NCI-H510A (cell line): ENCODE results near the gene PXMP4.
A peak's percentile ranks its signal among the peaks of the same experiment; 100 is the strongest.
"Not testable (repeated sequence)": the region's sequence is repeated elsewhere in the genome, so short reads cannot be mapped to it uniquely, and the experiment has no call there.

Experiments used
- DNase-seq: peaks from one replicate; lab custom pipeline; 2025; lab: John Stamatoyannopoulos, UW

The PXMP4 gene, protein sequence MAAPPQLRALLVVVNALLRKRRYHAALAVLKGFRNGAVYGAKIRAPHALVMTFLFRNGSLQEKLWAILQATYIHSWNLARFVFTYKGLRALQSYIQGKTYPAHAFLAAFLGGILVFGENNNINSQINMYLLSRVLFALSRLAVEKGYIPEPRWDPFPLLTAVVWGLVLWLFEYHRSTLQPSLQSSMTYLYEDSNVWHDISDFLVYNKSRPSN

DNA sequence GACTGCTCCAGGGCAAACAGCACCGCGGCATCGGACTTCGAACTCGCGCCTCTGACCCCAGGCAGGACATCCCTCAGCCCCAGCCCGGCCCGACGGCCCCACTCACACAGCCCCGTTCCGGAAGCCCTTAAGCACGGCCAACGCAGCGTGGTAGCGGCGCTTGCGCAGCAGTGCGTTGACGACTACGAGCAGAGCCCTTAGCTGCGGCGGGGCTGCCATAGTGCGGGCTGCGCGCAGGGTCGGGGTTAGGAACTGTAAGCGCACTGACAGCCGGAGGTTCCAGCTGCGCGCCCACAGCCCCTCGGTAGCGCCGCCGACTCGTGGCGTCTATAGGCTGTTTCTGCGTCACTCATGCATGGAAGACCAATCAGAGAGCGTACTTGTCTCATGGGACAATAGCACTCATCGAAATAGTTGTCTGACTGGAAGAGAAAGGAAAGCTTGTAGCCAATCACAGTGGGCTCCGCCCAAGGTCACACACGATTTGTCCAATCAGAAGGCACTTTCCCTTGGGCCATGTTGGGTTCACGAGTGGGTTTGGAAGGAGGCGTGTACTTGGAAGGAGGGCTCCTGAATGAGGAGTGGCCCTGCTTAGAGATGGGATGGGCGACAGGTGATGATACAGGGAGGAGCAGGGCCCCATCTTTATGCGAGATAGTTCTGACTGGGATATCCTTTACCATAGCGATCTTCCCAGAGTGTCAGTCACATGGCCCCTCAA, at the start of gene PXMP4:
Gene PXMP4, minus strand, starts transcription at position 322 of the 721 bp plus-strand sequence. Its CDS starts 103 bp downstream, at position 219.
- peak; percentile 95 for DNase-seq

DNA sequence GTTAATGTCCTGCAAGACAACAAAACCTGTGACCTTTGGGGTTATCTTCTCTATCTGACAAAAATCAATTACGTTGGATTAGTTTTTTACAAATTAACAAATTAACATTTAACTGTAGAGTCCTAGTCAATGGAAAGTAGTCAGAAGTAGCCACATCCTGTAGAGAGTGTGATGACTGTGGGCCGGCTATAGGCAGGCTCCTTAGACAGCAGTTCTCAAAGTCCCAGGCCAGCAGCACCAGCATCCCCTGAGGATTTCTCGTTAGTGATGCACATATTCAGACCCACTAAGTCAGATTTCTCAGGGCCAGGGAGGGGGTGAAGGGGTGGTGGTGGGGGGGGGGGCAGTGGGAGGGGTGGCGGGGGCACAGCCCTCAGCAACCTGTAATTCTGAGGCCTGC, 48.9 kb upstream of the PXMP4 start:
- DNase-seq, result no peak

DNA sequence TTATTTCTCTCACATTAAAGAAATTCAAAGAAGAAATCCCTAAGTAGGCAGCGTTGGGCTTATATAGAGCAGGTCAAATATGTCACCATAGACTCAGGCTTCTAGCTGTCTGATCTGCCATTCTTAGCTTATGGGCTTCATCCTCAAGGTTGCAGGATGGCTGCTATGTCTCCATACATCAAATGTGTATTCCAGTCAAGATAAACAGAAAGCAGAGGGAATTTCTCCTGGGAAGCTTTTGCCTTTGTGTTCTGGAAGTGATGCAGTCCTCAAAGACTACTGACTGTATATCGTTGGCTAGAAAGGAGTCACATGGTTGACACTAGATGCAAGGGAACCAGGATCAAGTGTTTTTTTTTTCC, 47.6 kb upstream of the PXMP4 start:
- DNase-seq, result no peak

GRCh38 chr20:33766686-33767085, 46.6 kb upstream of the PXMP4 start:
- no peak for DNase-seq

GRCh38 chr20:33765592-33765991, 45.5 kb upstream of the PXMP4 start:
- DNase-seq, result no peak

DNA sequence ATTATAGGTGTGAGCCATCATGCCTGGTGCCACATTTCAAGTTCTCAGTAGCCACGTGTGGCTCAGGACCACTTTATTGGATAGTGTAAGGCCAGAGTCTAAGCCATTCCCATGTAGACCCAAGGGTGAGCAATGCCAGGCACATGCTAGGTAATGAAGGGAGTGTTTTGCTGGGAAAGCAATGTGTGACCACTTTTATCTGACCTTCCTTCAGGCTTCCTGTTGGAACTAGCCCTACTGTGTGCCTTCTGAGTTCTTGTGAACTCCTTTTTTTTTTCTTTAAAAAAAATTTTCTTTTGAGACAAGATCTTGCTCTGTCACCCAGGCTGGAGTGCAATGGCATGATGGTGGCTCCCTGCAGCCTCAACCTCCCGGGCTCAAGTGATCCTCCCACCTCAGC, 45.0 kb upstream of the PXMP4 start:
- DNase-seq, result no peak

DNA sequence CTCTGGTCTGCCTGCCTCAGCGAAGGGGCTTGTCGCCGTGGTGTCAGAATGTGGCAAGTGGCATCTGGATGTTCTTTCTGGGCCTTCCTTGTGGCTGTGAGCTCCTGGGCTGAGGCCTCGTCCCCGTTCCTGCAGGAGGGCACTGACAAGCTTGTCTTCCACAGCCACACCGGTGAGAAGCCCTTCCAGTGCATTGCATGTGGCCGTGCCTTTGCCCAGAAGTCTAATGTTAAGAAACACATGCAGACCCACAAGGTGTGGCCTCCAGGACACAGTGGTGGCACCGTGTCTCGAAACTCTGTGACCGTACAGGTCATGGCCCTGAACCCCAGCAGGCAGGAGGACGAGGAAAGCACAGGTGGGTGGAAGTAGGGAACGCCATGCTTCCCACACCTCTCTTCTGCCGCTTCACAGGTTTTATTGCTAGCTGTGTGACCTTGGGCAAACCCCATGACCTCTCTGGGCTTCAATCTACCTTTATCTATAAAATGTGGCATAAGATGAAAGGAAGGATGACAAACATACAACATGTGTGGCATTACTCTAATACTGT, 41.7 kb upstream of the PXMP4 start:
- no peak for DNase-seq

DNA sequence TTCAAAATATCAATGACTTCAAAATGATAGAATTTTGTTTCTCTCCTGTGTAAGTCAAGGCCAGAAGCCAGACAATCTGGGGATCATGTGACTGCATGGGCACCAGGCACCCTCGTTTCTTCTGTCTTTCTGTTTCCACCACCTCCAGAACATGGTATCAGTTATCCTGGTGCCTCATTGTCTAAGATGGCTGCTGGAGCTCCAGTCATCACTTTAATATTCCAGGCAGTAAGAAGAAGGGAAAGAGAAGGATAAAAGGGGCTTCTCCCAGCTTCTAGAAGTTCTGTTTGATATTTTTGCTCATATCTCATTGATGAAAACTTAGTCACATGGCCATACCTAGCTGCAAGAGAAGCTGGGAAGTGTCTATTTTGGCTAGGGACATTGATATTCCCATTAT, 37.3 kb upstream of the PXMP4 start:
- no peak for DNase-seq

GRCh38 chr20:33757046-33757445, 36.9 kb upstream of the PXMP4 start:
- no peak for DNase-seq

DNA sequence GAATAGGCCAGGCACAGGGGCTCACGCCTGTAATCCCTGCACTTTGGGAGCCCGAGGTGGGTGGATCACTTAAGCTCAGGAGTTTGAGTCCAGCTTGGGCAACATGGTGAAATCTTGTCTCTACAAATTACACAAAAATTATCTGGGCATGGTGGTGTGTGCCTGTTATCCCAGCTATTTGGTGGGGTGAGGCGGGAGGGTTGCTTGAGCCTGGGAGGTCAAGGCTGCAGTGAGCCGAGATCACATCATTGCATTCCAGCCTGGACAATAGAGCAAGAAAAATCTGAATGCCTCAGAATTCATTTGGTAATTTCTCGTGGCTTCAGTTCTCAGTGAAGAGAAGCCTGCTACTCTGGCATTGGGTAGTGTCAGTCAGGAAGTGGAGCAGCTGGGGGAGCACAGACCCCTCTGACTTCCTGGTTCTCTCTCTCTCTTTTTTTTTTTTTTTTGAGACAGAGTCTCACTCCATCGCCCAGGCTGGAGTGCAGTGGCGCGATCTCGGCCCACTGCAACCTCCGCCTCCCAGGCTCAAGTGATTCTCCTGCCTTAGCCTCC, 35.9 kb upstream of the PXMP4 start:
- DNase-seq, result not testable (repeated sequence)

GRCh38 chr20:33753763-33754162, 33.7 kb upstream of the PXMP4 start:
- DNase-seq, result no peak

DNA sequence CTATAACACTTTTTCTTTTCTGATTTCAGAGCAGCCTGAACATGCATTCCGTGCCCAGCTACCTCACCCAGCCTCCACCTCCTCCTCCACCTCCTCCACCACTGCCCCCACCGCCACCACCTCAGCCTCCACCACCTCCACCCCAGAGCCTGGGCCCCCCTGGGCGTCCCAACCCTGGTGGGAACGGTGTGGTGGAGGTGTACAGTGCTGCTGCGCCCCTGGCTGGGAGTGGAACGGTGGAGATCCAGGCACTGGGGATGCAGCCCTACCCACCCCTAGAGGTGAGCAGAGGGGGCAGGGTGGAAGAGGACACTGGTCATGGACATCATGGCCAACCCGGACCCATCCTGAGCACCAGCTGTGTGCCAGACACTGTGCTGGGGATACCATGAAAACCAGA, 33.0 kb upstream of the PXMP4 start:
- no peak for DNase-seq

DNA sequence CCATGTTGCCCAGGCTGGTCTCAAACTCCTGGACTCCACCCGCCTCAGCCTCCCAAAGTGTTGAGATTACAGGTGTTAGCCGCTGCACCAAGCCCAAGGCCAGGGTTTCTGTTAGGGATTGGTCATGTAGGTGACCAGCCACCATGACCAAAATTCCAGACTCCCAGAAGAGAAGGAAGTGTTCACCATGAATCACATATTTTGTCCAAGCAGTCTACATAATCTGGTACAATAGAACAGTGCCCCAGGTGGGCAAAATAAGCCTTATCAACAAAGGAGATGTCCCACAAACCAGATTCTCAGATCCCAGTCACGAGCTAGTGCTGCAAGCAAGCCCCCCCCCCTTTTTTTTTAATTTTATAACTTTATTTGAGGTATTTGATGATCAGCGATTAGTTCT, 31.7 kb upstream of the PXMP4 start:
- DNase-seq, result no peak

GRCh38 chr20:33746325-33746998, 26.4 kb upstream of the PXMP4 start:
- no peak for DNase-seq

GRCh38 chr20:33744773-33745385, 24.8 kb upstream of the PXMP4 start:
- DNase-seq, result no peak

- DNase-seq, result no peak
Measured at GRCh38 chr20:33744181-33744580, 24.1 kb upstream of the PXMP4 start.

- no peak for DNase-seq
Measured at GRCh38 chr20:33740189-33740588, 20.1 kb upstream of the PXMP4 start.

GRCh38 chr20:33739493-33739892, 19.4 kb upstream of the PXMP4 start:
- no peak for DNase-seq

DNA sequence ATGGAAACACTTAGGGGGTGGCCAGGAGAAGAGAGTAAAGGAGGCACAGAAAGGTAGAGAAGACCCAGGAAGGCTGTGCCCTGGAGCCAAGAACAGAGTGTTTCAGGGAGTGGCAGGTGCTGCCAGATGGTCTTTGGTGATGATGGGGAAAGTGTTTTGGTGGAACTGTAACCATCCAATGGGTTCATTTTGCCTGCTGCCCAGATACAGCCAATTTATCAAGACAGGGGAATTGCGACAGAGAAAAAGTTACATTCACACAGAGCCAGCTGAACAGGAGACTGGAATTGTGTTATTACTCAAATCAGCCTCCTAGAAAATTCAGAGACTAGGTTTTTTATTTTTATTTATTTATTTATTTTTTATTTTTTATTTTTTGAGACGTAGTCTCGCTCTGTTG, 16.9 kb upstream of the PXMP4 start:
- no peak for DNase-seq

- no peak for DNase-seq
Measured at GRCh38 chr20:33733654-33734576, 13.8 kb upstream of the PXMP4 start.
